ENCODE data around the gene KLHL11.

The KLHL11 gene

GRCh38 chr17:41806685-41807445 is 58.4 kb downstream of the KLHL11 start:
- DNase-seq, result no peak

Measured in stimulated activated CD4-positive, alpha-beta T cell treated with anti-CD3 and anti-CD28 coated beads, Interleukin-12 subunit alpha, Interleukin-12 subunit beta, amount 100 ng/mL, for 4 hours (primary cell).